NK-92 (cell line): ENCODE measurements around the gene ANKLE2.

Experiments used
- DNase-seq: peaks from one replicate; lab custom pipeline; 2025; ENCODE audit not compliant: unreplicated experiment; lab: John Stamatoyannopoulos, UW

Gene ANKLE2

GRCh38 chr12:132747395-132747794 lies 14.2 kb downstream of the ANKLE2 start:
- no peak for DNase-seq

DNA sequence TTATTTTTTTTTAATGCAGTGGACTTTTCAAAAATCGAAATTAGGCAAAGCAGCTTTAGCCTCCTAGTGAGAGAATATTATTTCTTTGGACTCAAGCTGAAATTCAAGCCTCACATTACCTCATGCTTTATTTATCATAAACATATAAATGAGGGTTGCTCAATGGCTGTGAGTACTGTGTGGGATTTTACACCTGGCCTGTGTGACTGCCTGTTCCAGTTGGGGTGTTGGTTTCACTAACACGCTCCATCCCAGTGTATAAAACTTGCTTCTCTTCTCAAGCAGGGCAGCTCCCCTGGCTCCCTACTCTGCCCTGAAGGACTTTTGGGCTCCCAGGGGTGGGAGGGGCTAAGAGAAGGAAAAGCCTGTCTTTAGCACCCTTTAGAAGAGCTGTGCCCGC lies 15.0 kb downstream of the ANKLE2 start:
- no peak for DNase-seq

- no peak for DNase-seq
These were observed 17.8 kb downstream of the ANKLE2 start for GRCh38 chr12:132743831-132744230.

DNA sequence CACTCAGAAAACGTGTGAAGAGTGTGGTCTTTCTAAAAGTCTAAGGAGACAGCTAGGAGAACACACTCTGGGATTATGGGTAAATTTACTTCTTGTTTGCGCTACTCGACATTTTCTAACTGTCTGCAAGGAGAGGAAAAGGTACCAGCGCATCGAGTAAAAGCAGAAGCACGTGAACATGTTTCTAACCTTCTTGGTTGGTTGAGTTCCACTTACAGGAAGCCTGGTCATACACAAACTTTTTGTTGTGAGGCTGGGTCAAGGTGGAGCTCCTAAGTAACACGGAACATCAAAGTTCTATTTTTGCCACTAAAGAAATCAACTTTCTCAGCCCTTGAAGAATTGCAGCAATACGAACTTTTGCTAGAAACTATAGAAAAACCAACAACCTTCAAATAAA lies 20.0 kb downstream of the ANKLE2 start:
- DNase-seq, result no peak

DNA sequence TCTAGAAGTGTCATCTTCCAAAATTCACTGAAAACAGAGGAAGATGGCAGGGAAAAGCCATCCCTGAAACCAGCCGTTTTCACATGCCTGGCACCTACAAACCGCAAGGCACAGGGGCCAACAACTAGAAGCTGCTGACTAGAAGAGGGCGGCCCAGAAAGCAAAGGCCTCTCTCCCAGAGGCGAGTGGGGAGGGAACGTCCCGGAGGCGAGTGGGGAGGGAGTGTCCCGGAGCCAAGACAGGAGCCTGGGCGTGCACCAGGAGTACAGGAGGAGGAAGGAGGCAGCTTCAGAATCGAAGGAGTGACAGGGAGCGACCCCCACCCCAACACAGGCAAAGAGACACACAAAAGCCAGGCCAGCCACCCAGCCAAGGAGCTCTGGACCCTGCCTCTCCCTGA lies 21.0 kb downstream of the ANKLE2 start:
- no peak for DNase-seq

DNA sequence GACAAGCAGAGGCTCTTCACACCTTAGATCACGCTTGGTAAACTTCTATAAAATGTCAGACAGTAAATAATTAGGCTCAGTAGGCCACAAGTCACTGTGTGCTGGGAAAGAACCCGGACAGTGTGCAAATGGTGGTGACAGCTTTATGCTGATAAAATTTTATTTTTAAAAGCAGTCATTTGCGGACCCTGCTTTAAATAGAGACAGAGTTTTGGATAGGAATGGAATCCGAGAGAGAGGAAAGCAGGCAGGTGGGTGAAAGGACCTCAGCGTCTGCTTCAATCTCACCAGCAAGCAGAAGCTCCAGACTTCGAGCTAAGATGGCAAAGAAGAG lies 21.4 kb downstream of the ANKLE2 start:
- DNase-seq, result no peak

DNA sequence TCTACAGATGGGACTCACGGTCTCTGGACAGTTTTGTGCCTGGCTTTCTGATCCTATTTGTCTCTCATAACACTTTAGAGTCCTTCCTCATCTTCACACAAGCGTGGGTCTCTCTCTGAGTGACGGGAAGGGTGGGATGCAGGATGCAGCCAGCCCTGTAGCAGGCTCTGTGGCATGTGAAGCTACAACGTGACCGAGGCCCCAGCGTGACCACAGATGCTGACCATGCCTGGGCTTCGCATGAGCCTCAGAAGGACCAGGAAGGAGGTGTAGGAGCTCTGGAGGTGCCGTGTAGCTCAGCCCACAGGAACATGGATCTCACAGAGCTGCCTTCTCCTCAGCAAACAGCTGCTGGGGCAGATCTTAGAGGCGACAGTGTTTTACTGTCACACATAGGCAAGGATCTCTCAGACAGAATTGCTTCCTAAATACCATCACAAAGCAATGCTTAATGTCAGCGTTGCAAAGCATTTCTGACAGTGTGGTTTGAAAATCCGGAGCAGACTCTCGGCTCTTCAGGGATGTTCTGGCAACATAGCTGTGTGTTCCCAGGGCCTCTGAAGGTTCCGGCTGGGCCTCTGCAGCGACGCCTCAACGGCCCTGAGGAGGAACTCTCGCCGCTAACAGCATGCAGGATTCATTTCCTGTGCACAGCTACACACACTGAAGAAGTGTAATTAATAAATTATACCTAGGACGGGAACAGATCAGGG lies 21.9 kb downstream of the ANKLE2 start:
- no peak for DNase-seq

DNA sequence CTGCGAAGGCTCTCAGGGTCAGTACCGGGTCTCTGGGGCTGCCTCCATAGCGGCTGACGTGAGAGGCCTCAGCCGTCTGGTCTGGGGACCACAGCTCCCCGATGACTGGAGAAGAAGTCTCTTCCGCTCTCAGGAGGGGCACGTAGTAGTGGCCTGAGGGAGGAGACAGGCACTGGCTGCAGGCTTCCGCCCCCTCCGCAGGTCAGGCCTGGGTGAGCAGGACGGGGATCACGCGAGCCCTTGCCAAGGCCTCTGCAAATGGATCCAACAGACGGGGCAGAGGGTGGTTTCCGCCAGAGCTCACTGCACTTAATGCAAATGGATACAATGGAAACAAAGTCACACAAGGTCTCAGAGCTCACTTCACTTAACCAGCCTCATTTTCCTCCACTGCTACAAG lies 24.7 kb downstream of the ANKLE2 start:
- DNase-seq, result no peak

- no peak for DNase-seq
These were observed 25.3 kb downstream of the ANKLE2 start for GRCh38 chr12:132736378-132736777.

GRCh38 chr12:132735496-132735895 lies 26.1 kb downstream of the ANKLE2 start:
- DNase-seq, result no peak

DNA sequence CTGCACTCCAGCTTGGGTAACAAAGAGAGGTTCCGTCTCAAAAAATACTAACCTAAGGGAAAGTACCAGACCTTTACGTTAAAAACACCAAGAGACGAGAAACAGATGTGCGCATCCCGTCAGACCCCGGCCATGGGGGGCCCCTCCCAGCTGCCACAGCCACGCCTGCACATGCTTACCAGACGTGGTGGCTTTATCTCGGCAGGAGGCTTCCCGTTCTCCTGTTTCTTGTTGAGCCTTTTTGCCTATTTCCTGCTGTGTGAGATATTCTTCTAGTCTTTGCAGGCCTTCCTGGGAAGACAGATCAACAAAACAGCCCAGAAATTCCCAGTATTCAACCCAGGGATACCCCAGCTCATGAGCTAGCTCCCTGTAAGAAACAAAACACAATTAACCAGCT lies 27.4 kb downstream of the ANKLE2 start:
- no peak for DNase-seq

- no peak for DNase-seq
These were observed 30.1 kb downstream of the ANKLE2 start for GRCh38 chr12:132731574-132731973.

DNA sequence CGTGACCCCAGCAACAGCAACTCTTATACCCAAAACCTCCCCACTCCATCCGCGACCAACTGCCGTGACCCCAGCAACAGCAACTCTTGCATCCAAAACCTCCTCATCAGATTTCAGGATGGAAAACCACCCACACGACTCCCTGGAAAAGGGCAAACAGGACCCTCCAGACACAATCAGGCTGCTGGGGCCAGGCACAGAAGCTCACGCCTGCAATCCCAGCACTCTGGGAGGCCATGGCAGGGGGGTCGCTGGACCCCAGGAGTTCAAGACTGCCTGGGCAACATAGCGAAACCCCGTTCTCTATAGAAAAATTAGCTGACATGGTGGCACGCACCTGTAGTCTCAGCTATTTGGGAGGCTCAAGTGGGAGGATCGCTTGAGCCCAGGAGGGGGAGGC lies 31.3 kb downstream of the ANKLE2 start:
- DNase-seq, result no peak

GRCh38 chr12:132729541-132730320 lies 31.9 kb downstream of the ANKLE2 start:
- no peak for DNase-seq

GRCh38 chr12:132728502-132728901 lies 33.1 kb downstream of the ANKLE2 start:
- no peak for DNase-seq

DNA sequence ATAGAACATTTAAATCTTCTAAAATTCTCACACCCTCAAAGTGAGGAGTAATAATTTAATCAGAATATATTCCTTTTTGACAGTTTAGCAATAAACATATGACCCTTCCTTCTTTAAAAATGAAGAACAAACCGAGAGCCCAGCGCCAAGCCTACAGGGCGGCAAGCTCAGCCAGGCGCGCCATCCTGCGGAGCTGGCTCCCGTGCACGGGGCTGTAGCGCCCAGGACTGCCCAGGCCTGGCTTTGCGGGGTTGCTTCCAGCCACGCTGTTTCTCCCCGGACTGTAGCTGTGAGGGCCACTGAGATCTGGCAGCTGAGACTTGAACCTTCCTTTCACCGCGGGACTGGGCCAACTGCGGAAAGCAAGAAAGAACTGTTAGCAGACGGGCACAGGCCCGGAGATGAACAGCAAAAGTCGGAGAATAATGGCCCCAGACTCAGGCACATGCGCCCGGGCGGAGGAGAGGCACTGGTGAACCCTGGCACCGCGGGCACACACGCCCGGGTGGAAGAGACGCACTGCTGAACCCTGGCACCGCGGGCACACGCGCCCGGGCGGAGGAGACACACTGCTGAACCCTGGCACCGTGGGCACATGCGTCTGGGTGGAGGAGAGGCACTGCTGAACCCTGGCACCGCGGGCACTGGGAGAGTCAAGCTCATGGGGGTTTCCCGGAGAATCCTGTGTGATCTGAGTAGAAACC lies 34.4 kb downstream of the ANKLE2 start:
- DNase-seq, result no peak

DNA sequence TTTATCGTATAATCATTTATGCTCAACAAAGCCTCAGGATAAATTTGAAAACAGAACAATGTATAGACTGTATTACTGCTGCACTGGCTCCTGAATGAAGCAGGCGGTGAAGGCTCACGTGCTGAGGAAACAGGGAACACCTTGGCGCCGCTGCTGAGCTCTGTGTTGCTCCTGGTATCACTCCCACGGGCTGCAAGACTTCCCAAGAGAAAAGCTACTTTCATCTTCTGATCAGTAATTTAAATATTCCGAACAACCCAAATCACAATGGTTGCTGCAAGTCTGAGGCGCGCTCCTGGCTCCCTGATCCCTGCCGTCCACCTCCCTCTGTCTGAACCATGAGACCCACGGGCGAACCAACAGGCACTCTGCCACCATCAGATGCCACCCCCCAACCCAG lies 35.2 kb downstream of the ANKLE2 start:
- DNase-seq, result no peak

GRCh38 chr12:132724506-132725241 lies 37.0 kb downstream of the ANKLE2 start:
- DNase-seq, result no peak

DNA sequence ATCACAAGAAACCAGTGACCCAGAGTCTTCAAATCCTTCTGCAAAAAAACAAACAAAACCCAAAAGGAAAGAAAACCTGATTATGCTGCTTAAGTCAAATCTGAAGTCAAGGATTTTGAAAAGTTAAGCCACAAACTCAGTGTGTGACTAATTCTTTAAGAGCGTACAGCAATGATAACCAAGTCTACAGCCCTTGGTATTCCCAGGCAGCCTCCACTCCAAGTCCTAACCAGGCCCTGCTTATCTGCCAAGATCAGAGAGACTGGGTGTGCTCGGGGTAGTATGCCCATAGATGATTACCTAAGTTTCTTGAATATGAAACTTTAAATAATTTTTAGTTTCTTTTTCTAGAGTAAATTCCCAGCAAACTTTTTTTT lies 37.9 kb downstream of the ANKLE2 start:
- no peak for DNase-seq

DNA sequence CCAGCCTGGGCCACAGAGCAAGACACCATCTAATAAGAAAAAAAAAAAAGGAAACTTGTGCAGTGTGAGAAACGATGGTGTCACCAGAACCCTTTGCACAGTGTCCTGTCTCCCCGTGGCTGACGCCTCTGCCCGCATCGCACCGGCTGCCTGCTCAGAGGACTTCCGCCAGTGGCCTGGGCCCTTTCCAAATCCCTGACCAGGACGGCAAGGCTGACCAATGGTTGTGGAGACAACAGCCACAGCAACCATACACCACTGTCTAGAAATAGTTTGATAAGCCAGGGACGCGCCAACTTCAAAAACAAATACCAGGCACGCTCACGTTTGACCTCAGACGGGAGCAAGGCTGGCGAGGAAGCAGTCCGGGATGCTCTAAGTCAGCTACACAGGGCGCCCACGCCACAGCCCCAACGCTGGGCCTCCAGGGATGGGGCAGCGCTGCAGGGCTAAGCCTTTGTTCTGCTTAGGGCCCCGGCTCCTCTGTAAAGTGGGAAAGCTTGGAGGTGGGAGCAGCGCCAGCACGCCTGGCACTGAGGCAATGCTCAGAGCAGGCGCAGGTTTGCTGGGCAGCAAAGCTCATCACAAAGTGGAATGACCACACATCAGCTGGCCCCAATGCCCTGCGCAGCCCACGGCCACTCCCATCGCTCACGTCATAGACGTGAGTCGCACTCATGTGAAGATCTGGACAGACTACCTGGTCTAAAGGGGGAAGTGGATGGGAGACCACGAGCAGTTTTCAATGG lies 38.4 kb downstream of the ANKLE2 start:
- DNase-seq, result no peak
